K562 (cell line): Measurements from ENCODE around the gene NOD1. TPM values are rescaled to one million over a fixed set of nuclear protein-coding genes. Genes with fewer than 3 reads are reported as not detected.

Source experiments
- BACH1 ChIP-seq: fragments of 200-800 bp; sonication (Bioruptor generic); IDR thresholded peaks from 2 replicates; pipeline ENCODE4 v1.6.1; 2016; ENCODE audit warnings: missing genetic modification characterization, missing compliant biosample characterization
- CBX3 ChIP-seq, 2 experiments: IDR thresholded peaks; 1 replicate in 1 of 2; 2 replicates in 1 of 2; pipeline ENCODE4 v1.6.1; 2012; ENCODE audit warnings: inconsistent platforms in 2 of 2, low read length in 2 of 2, borderline replicate concordance in 1 of 2, control low read depth in 1 of 2
- ESRRA ChIP-seq: fragments of 450-650 bp; IDR thresholded peaks from 2 replicates; pipeline ENCODE4 v1.6.1; 2014; ENCODE audit warnings: low read depth, mild to moderate bottlenecking, moderate library complexity, borderline replicate concordance
- EWSR1 ChIP-seq: fragments of 450-650 bp; IDR thresholded peaks from 2 replicates; pipeline ENCODE4 v1.6.1; 2018; ENCODE audit warnings: borderline replicate concordance, mild to moderate bottlenecking, low read depth, moderate library complexity; ENCODE audit not compliant: partially characterized antibody
- FOXJ3 ChIP-seq: sonication (generic); formaldehyde crosslinking; IDR thresholded peaks from 2 replicates; pipeline ENCODE4 v1.4.0; 2020; ENCODE audit warnings: mild to moderate bottlenecking, missing genetic modification reagents
- HDAC3 ChIP-seq: fragments of 450-650 bp; IDR thresholded peaks from 2 replicates; pipeline ENCODE4 v1.6.1; 2018; ENCODE audit warnings: borderline replicate concordance, mild to moderate bottlenecking, moderate library complexity; ENCODE audit not compliant: partially characterized antibody
- IRF9 ChIP-seq: fragments of 450-650 bp; IDR thresholded peaks from 2 replicates; pipeline ENCODE4 v1.6.1; 2016; ENCODE audit warnings: missing biosample characterization, missing genetic modification characterization
- KAT2B ChIP-seq: IDR thresholded peaks from one replicate; pipeline ENCODE4 v1.6.1; 2012; ENCODE audit warnings: low read depth, mild to moderate bottlenecking, control low read depth, inconsistent platforms, low read length, moderate library complexity
- L3MBTL2 ChIP-seq: fragments of 450-650 bp; IDR thresholded peaks from 2 replicates; pipeline ENCODE4 v1.6.1; 2016; ENCODE audit warnings: mild to moderate bottlenecking, moderate library complexity
- PTBP1 ChIP-seq: fragments of 200-400 bp; formaldehyde crosslinking; IDR thresholded peaks from 2 replicates; pipeline ENCODE4 v1.6.1; 2017; ENCODE audit warnings: low read depth, low read length
- PTRF ChIP-seq: fragments of 450-650 bp; IDR thresholded peaks from 2 replicates; pipeline ENCODE4 v1.6.1; 2016; ENCODE audit warnings: mild to moderate bottlenecking, missing genetic modification characterization, missing compliant biosample characterization
- SMARCC2 ChIP-seq: fragments of 450-650 bp; IDR thresholded peaks from 2 replicates; pipeline ENCODE4 v1.6.1; 2017; ENCODE audit warnings: antibody characterized with exemption, moderate library complexity, mild to moderate bottlenecking, low read depth
- SP2 ChIP-seq: IDR thresholded peaks from 2 replicates; pipeline ENCODE4 v1.6.1; 2011; ENCODE audit warnings: mild to moderate bottlenecking, low read depth, low read length, moderate library complexity; ENCODE audit not compliant: poor library complexity, severe bottlenecking; ENCODE audit errors: extremely low read depth
- TAL1 ChIP-seq: fragments of 450-650 bp; IDR thresholded peaks from 2 replicates; pipeline ENCODE4 v1.6.1; 2016; ENCODE audit warnings: mild to moderate bottlenecking
- TFAM ChIP-seq: fragments of 250-450 bp; sonication (Bioruptor Pico); conservative IDR thresholded peaks from 2 replicates; pipeline ENCODE4 v1.5.0; 2021; ENCODE audit warnings: mild to moderate bottlenecking, moderate library complexity
- ZNF592 ChIP-seq: fragments of 450-650 bp; IDR thresholded peaks from 2 replicates; pipeline ENCODE4 v1.6.1; 2017; ENCODE audit warnings: antibody characterized with exemption, mild to moderate bottlenecking
- ZNF639 ChIP-seq, 2 experiments: fragments of 200-800 bp in 1 of 2; sonication (Bioruptor generic) in 1 of 2; sonication (generic) in 1 of 2; formaldehyde crosslinking in 1 of 2; IDR thresholded peaks in 1 of 2; conservative IDR thresholded peaks in 1 of 2; 2 replicates each; pipeline versions ENCODE4 v1.5.0 to v1.6.1; 2016 to 2020; ENCODE audit warnings: missing compliant biosample characterization in 1 of 2, missing genetic modification characterization in 1 of 2, missing genetic modification reagents in 1 of 2
- ZNF707 ChIP-seq: fragments of 250-450 bp; sonication (Bioruptor Pico); conservative IDR thresholded peaks from 2 replicates; pipeline ENCODE4 v1.8.0; 2022; ENCODE audit warnings: inconsistent platforms, mild to moderate bottlenecking, moderate library complexity
- polyA plus RNA-seq, 8 experiments: library from polyadenylated mRNA; depleted of rRNA in 4 of 8; stranded (reverse) in 5 of 8; unstranded in 3 of 8; fragments of >200 nt; fragmentation: Nextera tagmentation in 2 of 8; fragmentation: Illumina TruSeq in 1 of 8; extraction: Ambion mirVana in 2 of 8; extraction: Trizol in 1 of 8; gene quantifications; 2 replicates each; pipeline versions ENCODE4 v1.2.1 to v1.2.3, GENCODE V29; 2011 to 2014; ENCODE audit warnings: inconsistent platforms in 1 of 8, missing spikeins in 1 of 8
- total RNA-seq, 7 experiments: library from RNA; depleted of rRNA in 6 of 7; stranded (reverse); fragments of >200 nt in 6 of 7; fragmentation: Illumina TruSeq in 2 of 7; extraction: Trizol in 2 of 7; gene quantifications; 2 replicates each; pipeline versions ENCODE4 v1.2.1 to v1.2.3, GENCODE V29; 2011 to 2021; ENCODE audit warnings: low replicate concordance in 1 of 7
- TF ChIP-seq, protein P1 (sequence below): sonication (generic); formaldehyde crosslinking; IDR thresholded peaks from 2 replicates; pipeline ENCODE4 v1.5.0; 2020; ENCODE audit warnings: missing genetic modification reagents

The NOD1 gene
- total and polyA plus RNA-seq, 9 of the 15 experiments (the other 6 are each of a cell fraction or from before 2014, with no cell fraction given): 0.34 to 7.1 (median 4.7) TPM

DNA sequence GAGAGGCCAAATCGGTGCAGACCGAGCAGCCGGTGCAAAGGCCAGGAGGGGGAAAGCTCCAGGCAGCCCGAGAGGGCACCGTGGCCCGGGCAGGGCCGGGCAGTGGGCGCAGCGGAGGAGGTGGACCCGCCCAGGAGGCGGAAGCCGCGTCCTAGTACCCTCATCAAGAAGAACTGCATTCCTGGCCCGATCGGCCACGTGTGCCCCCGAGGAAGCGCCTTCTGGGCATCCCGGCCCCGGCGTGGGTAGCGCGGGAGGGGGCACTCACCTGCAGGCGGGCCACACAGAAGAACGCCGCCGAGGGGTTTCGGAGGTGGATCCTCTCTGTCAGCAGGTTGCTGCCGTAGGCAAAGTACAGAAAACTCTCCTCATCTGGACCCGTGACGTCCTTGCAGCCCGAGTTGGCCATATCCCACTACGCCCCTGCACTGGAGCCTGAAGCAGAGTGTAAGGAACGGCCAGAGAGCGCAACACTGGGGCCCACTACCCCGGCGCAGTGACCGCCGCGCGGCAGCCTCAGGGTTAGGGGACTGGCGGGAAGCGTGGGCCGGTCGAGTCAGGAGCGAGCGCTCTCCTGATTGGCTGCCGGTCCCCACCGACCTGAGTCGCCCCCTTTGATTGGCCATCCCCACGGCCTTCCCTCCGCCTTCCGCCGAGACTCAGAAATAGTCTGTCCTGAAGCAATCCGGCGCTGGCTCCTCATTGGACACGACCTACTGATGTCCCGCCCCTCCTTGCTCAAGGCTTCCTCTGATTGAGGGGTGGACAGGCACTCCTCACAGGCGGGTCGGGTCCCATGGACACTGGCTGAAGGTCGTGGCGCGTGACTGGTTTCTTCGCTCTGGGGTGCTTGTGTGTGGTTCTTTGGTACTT lies 26.0 kb upstream of the NOD1 start, which contains the start of gene GGCT (continued):
- TF ChIP-seq BACH1 (tag) (no peak), ZNF592 (no peak), PTRF (tag) (no peak), PTBP1 (no peak), KAT2B (no peak), ZNF707 (no peak), HDAC3 (no peak), EWSR1 (no peak), L3MBTL2 (peak; percentile 88), TAL1 (no peak), IRF9 (no peak), CBX3 (IDR thresholded peaks at IDR 0.05; ENCODE audit: borderline replicate concordance in 1 of 2, low read length in 2 of 2) (peak in 1 of 2 experiments; percentile 66; a peak in 2 of 3 replicates), FOXJ3 (no peak), TFAM (CRISPR knock-in tag) (no peak), SP2 (peak; percentile 55), ESRRA (0 out of 2 replicates have a peak, but pooled peaks have one; percentile 80), ZNF639 (CRISPR knock-in tag; conservative IDR thresholded peaks at IDR 0.05 in 1 of 2, IDR thresholded peaks at IDR 0.05 in 1 of 2) (no peak), SMARCC2 (0 out of 2 replicates have a peak, but pooled peaks have one; percentile 29)
- TF ChIP-seq, protein P1, sequence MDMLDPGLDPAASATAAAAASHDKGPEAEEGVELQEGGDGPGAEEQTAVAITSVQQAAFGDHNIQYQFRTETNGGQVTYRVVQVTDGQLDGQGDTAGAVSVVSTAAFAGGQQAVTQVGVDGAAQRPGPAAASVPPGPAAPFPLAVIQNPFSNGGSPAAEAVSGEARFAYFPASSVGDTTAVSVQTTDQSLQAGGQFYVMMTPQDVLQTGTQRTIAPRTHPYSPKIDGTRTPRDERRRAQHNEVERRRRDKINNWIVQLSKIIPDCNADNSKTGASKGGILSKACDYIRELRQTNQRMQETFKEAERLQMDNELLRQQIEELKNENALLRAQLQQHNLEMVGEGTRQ: no peak
